ENCODE data around the gene TPRN.

DNA sequence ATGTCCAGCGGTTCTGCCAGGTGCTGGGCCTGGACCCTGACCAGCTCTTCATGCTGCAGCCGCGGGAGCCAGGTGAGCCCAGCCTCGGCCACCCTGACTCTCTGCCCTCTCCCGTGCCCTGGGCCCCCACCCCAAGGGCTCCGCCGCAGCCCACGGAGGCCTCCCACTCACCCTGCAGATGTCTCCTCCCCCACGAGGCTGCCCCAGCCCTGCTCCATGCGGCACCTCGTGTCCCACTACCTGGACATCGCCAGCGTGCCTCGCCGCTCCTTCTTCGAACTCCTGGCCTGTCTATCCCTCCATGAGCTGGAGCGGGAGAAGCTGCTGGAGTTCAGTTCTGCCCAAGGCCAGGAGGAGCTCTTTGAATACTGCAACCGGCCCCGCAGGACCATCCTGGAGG lies 14.1 kb upstream of the TPRN start:
- TF ChIP-seq, protein P1, sequence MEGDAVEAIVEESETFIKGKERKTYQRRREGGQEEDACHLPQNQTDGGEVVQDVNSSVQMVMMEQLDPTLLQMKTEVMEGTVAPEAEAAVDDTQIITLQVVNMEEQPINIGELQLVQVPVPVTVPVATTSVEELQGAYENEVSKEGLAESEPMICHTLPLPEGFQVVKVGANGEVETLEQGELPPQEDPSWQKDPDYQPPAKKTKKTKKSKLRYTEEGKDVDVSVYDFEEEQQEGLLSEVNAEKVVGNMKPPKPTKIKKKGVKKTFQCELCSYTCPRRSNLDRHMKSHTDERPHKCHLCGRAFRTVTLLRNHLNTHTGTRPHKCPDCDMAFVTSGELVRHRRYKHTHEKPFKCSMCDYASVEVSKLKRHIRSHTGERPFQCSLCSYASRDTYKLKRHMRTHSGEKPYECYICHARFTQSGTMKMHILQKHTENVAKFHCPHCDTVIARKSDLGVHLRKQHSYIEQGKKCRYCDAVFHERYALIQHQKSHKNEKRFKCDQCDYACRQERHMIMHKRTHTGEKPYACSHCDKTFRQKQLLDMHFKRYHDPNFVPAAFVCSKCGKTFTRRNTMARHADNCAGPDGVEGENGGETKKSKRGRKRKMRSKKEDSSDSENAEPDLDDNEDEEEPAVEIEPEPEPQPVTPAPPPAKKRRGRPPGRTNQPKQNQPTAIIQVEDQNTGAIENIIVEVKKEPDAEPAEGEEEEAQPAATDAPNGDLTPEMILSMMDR (IDR thresholded peaks at IDR 0.05), result no peak
- no peak for TF ChIP-seq POLR2A (IDR thresholded peaks at IDR 0.05)
